H9 (cell line): ENCODE measurements around the gene DNLZ. TPM values are rescaled to one million over a fixed set of nuclear protein-coding genes. Genes with fewer than 3 reads are reported as not detected.

Experiments used
- DNase-seq: peaks from one replicate; pipeline ENCODE4 v3.0.0-alpha.2; 2017
- H2AFZ ChIP-seq: one replicate; pipeline ENCODE4 v1.6.1; 2013; ENCODE audit warnings: mild to moderate bottlenecking, low read length, control low read depth, moderate library complexity
- H2AK5ac ChIP-seq: 2 replicates; pipeline ENCODE4 v1.6.1; 2013; ENCODE audit warnings: low read length, control low read depth, mixed read lengths; ENCODE audit not compliant: insufficient read length
- H2BK120ac ChIP-seq: one replicate; pipeline ENCODE4 v1.6.1; 2013; ENCODE audit warnings: low read depth, mild to moderate bottlenecking, low read length, control low read depth, inconsistent platforms; ENCODE audit not compliant: poor library complexity, severe bottlenecking
- H2BK12ac ChIP-seq: 2 replicates; pipeline ENCODE4 v1.6.1; 2013; ENCODE audit warnings: low read length, control low read depth, mixed read lengths, low read depth; ENCODE audit not compliant: insufficient read length
- H2BK15ac ChIP-seq: 2 replicates; pipeline ENCODE4 v1.6.1; 2013; ENCODE audit warnings: low read depth, low read length, control low read depth
- H2BK20ac ChIP-seq: one replicate; pipeline ENCODE4 v1.6.1; 2013; ENCODE audit warnings: low read depth, mild to moderate bottlenecking, low read length, control low read depth, inconsistent platforms; ENCODE audit not compliant: poor library complexity, severe bottlenecking
- H2BK5ac ChIP-seq: 2 replicates; pipeline ENCODE4 v1.6.1; 2013; ENCODE audit warnings: low read length, control low read depth, mixed read lengths; ENCODE audit not compliant: insufficient read length
- H3K14ac ChIP-seq: 2 replicates; pipeline ENCODE4 v1.6.1; 2013; ENCODE audit warnings: low read length, control low read depth; ENCODE audit not compliant: insufficient read depth
- H3K18ac ChIP-seq: 2 replicates; pipeline ENCODE4 v1.6.1; 2013; ENCODE audit warnings: low read depth, mild to moderate bottlenecking, mixed read lengths, low read length, control low read depth; ENCODE audit not compliant: insufficient read length
- H3K23ac ChIP-seq: 2 replicates; pipeline ENCODE4 v1.6.1; 2013; ENCODE audit warnings: low read length, control low read depth, mixed read lengths, low read depth; ENCODE audit not compliant: insufficient read length
- H3K23me2 ChIP-seq: 2 replicates; pipeline ENCODE4 v1.6.1; 2013; ENCODE audit warnings: low read depth, mild to moderate bottlenecking, mixed read lengths, low read length, control low read depth; ENCODE audit not compliant: insufficient read length, poor library complexity, severe bottlenecking
- H3K27ac ChIP-seq: 2 replicates; pipeline ENCODE4 v1.5.1; 2013; ENCODE audit warnings: low read length, control low read depth, mixed read lengths, low read depth; ENCODE audit not compliant: insufficient read length
- H3K27me3 ChIP-seq: 2 replicates; pipeline ENCODE4 v1.6.1; 2013; ENCODE audit warnings: low read length, control low read depth, inconsistent platforms; ENCODE audit not compliant: insufficient read depth
- H3K4ac ChIP-seq: 2 replicates; pipeline ENCODE4 v1.6.1; 2013; ENCODE audit warnings: low read depth, mild to moderate bottlenecking, control low read depth, inconsistent platforms, low read length, moderate library complexity
- H3K4me1 ChIP-seq: 2 replicates; pipeline ENCODE4 v1.6.1; 2013; ENCODE audit warnings: low read length, control low read depth, inconsistent platforms; ENCODE audit not compliant: insufficient read depth
- H3K4me2 ChIP-seq: 2 replicates; pipeline ENCODE4 v1.6.1; 2013; ENCODE audit warnings: low read length, control low read depth, mixed read lengths; ENCODE audit not compliant: insufficient read length, insufficient read depth
- H3K56ac ChIP-seq: 2 replicates; pipeline ENCODE4 v1.6.1; 2013; ENCODE audit warnings: low read depth, mild to moderate bottlenecking, mixed read lengths, low read length, control low read depth; ENCODE audit not compliant: insufficient read length
- H3K79me1 ChIP-seq: 2 replicates; pipeline ENCODE4 v1.6.1; 2013; ENCODE audit warnings: low read depth, mild to moderate bottlenecking, moderate library complexity, low read length, control low read depth, inconsistent platforms; ENCODE audit not compliant: insufficient read depth, poor library complexity, severe bottlenecking
- H3K79me2 ChIP-seq: 2 replicates; pipeline ENCODE4 v1.6.1; 2013; ENCODE audit warnings: low read length, control low read depth, inconsistent platforms; ENCODE audit not compliant: insufficient read depth
- H3K9ac ChIP-seq: 2 replicates; pipeline ENCODE4 v1.6.1; 2013; ENCODE audit warnings: low read length, control low read depth, mixed read lengths; ENCODE audit not compliant: insufficient read length; ENCODE audit errors: extremely low read depth
- H3K9me3 ChIP-seq: one replicate; pipeline ENCODE4 v1.6.1; 2013; ENCODE audit warnings: low read depth, low read length, inconsistent platforms; ENCODE audit not compliant: control insufficient read depth
- H3T11ph ChIP-seq: one replicate; pipeline ENCODE4 v1.6.1; 2013; ENCODE audit warnings: mild to moderate bottlenecking, low read length, control low read depth, inconsistent platforms
- H4K20me1 ChIP-seq: one replicate; pipeline ENCODE4 v1.6.1; 2013; ENCODE audit not compliant: control insufficient read depth, insufficient read length, insufficient read depth
- H4K5ac ChIP-seq: 2 replicates; pipeline ENCODE4 v1.6.1; 2013; ENCODE audit warnings: low read depth, mild to moderate bottlenecking, mixed read lengths, low read length, control low read depth; ENCODE audit not compliant: insufficient read length
- H4K8ac ChIP-seq: replicated peaks from 2 replicates; pipeline ENCODE4 v1.6.1; 2013; ENCODE audit warnings: low read length, control low read depth, mixed read lengths, low read depth; ENCODE audit not compliant: insufficient read length
- H4K91ac ChIP-seq: 2 replicates; pipeline ENCODE4 v1.6.1; 2013; ENCODE audit warnings: low read depth, mild to moderate bottlenecking, moderate library complexity, mixed read lengths, low read length, control low read depth; ENCODE audit not compliant: insufficient read length
- H3K27ac Mint-ChIP-seq, 3 experiments: 2 replicates in 2 of 3; 3 replicates in 1 of 3; pipeline ENCODE4 v1.8.0; 2020 to 2021; ENCODE audit warnings: mixed read lengths in 3 of 3, mild to moderate bottlenecking in 1 of 3, moderate library complexity in 1 of 3
- H3K27me3 Mint-ChIP-seq: 2 replicates; pipeline ENCODE4 v1.8.0; 2021; ENCODE audit warnings: low read depth, mild to moderate bottlenecking, moderate library complexity, mixed read lengths
- H3K36me3 Mint-ChIP-seq, 3 experiments: 2 replicates in 2 of 3; 3 replicates in 1 of 3; pipeline ENCODE4 v1.8.0; 2020 to 2021; ENCODE audit warnings: low read depth in 3 of 3, mixed read lengths in 3 of 3; ENCODE audit not compliant: insufficient read depth in 1 of 3
- H3K4me1 Mint-ChIP-seq, 2 experiments: 2 replicates each; pipeline ENCODE4 v1.8.0; 2020; ENCODE audit warnings: mixed read lengths in 2 of 2
- H3K4me3 Mint-ChIP-seq, 2 experiments: 2 replicates in 1 of 2; 3 replicates in 1 of 2; pipeline ENCODE4 v1.8.0; 2020 to 2021; ENCODE audit warnings: mild to moderate bottlenecking in 2 of 2, mixed read lengths in 2 of 2, moderate library complexity in 1 of 2
- H3K9me3 Mint-ChIP-seq, 2 experiments: 2 replicates in 1 of 2; 3 replicates in 1 of 2; pipeline ENCODE4 v1.8.0; 2020; ENCODE audit warnings: mild to moderate bottlenecking in 2 of 2, mixed read lengths in 2 of 2, moderate library complexity in 1 of 2
- CTCF ChIP-seq: fragments of 200-600 bp; sonication (generic); conservative IDR thresholded peaks from 3 replicates; pipeline ENCODE4 v1.8.0; 2021; ENCODE audit warnings: antibody characterized with exemption, mild to moderate bottlenecking
- WGBS: extraction: QIAGEN DNeasy Blood & Tissue Kit; methylation state at CpG from one replicate; pipeline ENCODE4 v1.1.7; 2013; ENCODE audit warnings: missing lambda C conversion rate, low lambda C conversion rate, mixed read lengths; ENCODE audit not compliant: insufficient read length; ENCODE audit errors: extremely low coverage; 5-methylcytosine and 5-hydroxymethylcytosine counted together
- total RNA-seq: library from RNA; stranded (reverse); gene quantifications from 2 replicates; pipeline ENCODE4 v1.2.1, GENCODE V29; 2021

DNLZ gene
- total RNA-seq, 1 experiment from 2014 or later: 24.8 TPM

GRCh38 chr9:136389396-136389795 is 25.9 kb upstream of the DNLZ start:
- WGBS: no CpG with 5 or more reads among the region's 14 CpGs
- Histone ChIP-seq H4K5ac (no peak overlapping the region), H3T11ph (no peak overlapping the region), H3K9ac (no peak overlapping the region), H3K79me2 (no peaks in the 10 kb centered on the region), H4K91ac (no peak overlapping the region), H3K27me3 (no peaks in the 10 kb centered on the region), H2AFZ (no peak overlapping the region), H3K79me1 (no peaks in the 10 kb centered on the region), H3K27ac (no peak overlapping the region), H4K20me1 (no peaks in the 10 kb centered on the region), H2BK5ac (no peak overlapping the region), H3K4me1 (no peaks in the 10 kb centered on the region), H3K23ac (no peak overlapping the region), H2AK5ac (no peak overlapping the region), H3K4ac (no peak overlapping the region), H2BK15ac (no peak overlapping the region), H3K18ac (no peak overlapping the region), H3K14ac (no peak overlapping the region), H4K8ac (no peak overlapping the region), H2BK120ac (no peak overlapping the region), H3K56ac (no peak overlapping the region), H3K4me2 (no peak overlapping the region), H3K23me2 (no peaks in the 10 kb centered on the region), H3K9me3 (no peaks in the 10 kb centered on the region), H2BK12ac (no peak overlapping the region), H2BK20ac (no peak overlapping the region)
- DNase-seq: no peak
- TF ChIP-seq CTCF: no peak
- Mint-ChIP-seq H3K27me3 (no peaks in the 10 kb centered on the region), H3K4me1 (no peaks in the 10 kb centered on the region), H3K27ac (no peak overlapping the region), H3K36me3 (peaks cover 43 to 79% (median 72%) of the 10 kb centered on the region in 3 experiments; a peak in 6 of 7 replicates), H3K9me3 (no peaks in the 10 kb centered on the region), H3K4me3 (no peak overlapping the region)
